IMR-90 (cell line): ENCODE data around the gene SPACA7. TPM values are rescaled to one million over a fixed set of nuclear protein-coding genes. Genes with fewer than 3 reads are reported as not detected.

Source experiments
- ATAC-seq: fragments of 200-7000 bp; cut with Tn5 transposase; 2 replicates; pipeline ENCODE4 v1.9.1; 2020; ENCODE audit warnings: low read depth, mild to moderate bottlenecking, moderate library complexity
- BruUV-seq: library from RNA; stranded (reverse); fragments of 400-500 nt; replicated peaks from 2 replicates; lab custom pipeline; 2021; lab: Mats Ljungman, UMichigan
- CTCF ChIA-PET: fragments of 300-600 bp; formaldehyde crosslinking; extraction: SDS; loops from one replicate; lab custom pipeline; 2021; ENCODE audit warnings: antibody characterized with exemption; lab: Yijun Ruan, JAX
- POLR2A ChIA-PET: fragments of 300-600 bp; sonication (Branson Sonifier 250); formaldehyde crosslinking; loops from one replicate; lab custom pipeline; 2022; ENCODE audit warnings: antibody characterized with exemption; ENCODE audit not compliant: unreplicated experiment; lab: Charles Lee
- DNase-seq: peaks from one replicate; pipeline ENCODE4 v3.0.0; 2013
- H2AFZ ChIP-seq: replicated peaks from 2 replicates; pipeline ENCODE3; 2013; ENCODE audit warnings: low read length, mild to moderate bottlenecking; ENCODE audit not compliant: poor library complexity
- H2AK5ac ChIP-seq: 2 replicates; pipeline ENCODE4 v1.6.1; 2013; ENCODE audit warnings: low read depth, low read length, inconsistent platforms
- H2AK9ac ChIP-seq: replicated peaks from 2 replicates; pipeline ENCODE3; 2013; ENCODE audit warnings: mild to moderate bottlenecking, low read depth, low read length, moderate library complexity; ENCODE audit not compliant: poor library complexity
- H2BK120ac ChIP-seq: 2 replicates; pipeline ENCODE4 v1.6.1; 2013; ENCODE audit warnings: low read depth, low read length, inconsistent platforms
- H2BK15ac ChIP-seq: 3 replicates; pipeline ENCODE4 v1.6.1; 2013; ENCODE audit warnings: low read depth, low read length, inconsistent platforms
- H2BK20ac ChIP-seq: 2 replicates; pipeline ENCODE4 v1.6.1; 2013; ENCODE audit warnings: low read depth, mild to moderate bottlenecking, inconsistent platforms, low read length, moderate library complexity
- H2BK5ac ChIP-seq: 2 replicates; pipeline ENCODE4 v1.6.1; 2013; ENCODE audit warnings: mild to moderate bottlenecking, low read depth, low read length, inconsistent platforms; ENCODE audit not compliant: poor library complexity, severe bottlenecking
- H3K14ac ChIP-seq: replicated peaks from 2 replicates; pipeline ENCODE4 v1.6.1; 2013; ENCODE audit warnings: low read depth, low read length, inconsistent platforms
- H3K18ac ChIP-seq: 2 replicates; pipeline ENCODE4 v1.6.1; 2013; ENCODE audit warnings: low read depth, low read length, control low read depth
- H3K23ac ChIP-seq: 2 replicates; pipeline ENCODE4 v1.6.1; 2013; ENCODE audit warnings: low read depth, low read length, inconsistent platforms
- H3K27ac ChIP-seq: 2 replicates; pipeline ENCODE4 v1.5.1; 2013; ENCODE audit warnings: mild to moderate bottlenecking, control low read depth, low read length; ENCODE audit not compliant: insufficient read depth
- H3K27me3 ChIP-seq: 2 replicates; pipeline ENCODE4 v1.6.1; 2013; ENCODE audit warnings: low read length; ENCODE audit not compliant: control insufficient read depth, insufficient read depth
- H3K36me3 ChIP-seq: 2 replicates; pipeline ENCODE4 v1.6.1; 2013; ENCODE audit warnings: low read length, mixed read lengths; ENCODE audit not compliant: control insufficient read depth, insufficient read depth
- H3K4ac ChIP-seq: 2 replicates; pipeline ENCODE4 v1.6.1; 2013; ENCODE audit warnings: low read depth, low read length, inconsistent platforms
- H3K4me1 ChIP-seq: 2 replicates; pipeline ENCODE4 v1.6.1; 2013; ENCODE audit warnings: low read length, mixed read lengths; ENCODE audit not compliant: control insufficient read depth, insufficient read depth
- H3K4me2 ChIP-seq: 2 replicates; pipeline ENCODE4 v1.6.1; 2013; ENCODE audit warnings: low read depth, mild to moderate bottlenecking, control low read depth, low read length, moderate library complexity
- H3K4me3 ChIP-seq: 2 replicates; pipeline ENCODE4 v1.5.1; 2013; ENCODE audit warnings: low read depth, mild to moderate bottlenecking, control low read depth, low read length, moderate library complexity; ENCODE audit not compliant: insufficient read depth
- H3K56ac ChIP-seq: 2 replicates; pipeline ENCODE4 v1.6.1; 2013; ENCODE audit warnings: low read length, inconsistent platforms; ENCODE audit not compliant: insufficient read depth; ENCODE audit errors: extremely low read depth
- H3K79me1 ChIP-seq, 2 experiments: 2 replicates each; pipeline ENCODE4 v1.6.1; 2013; ENCODE audit warnings: low read length in 2 of 2, inconsistent platforms in 1 of 2, low read depth in 1 of 2
- H3K9ac ChIP-seq: 2 replicates; pipeline ENCODE4 v1.6.1; 2013; ENCODE audit warnings: low read depth, low read length, control low read depth
- H3K9me1 ChIP-seq: 2 replicates; pipeline ENCODE4 v1.6.1; 2013; ENCODE audit warnings: low read length, inconsistent platforms; ENCODE audit not compliant: insufficient read depth
- H3K9me3 ChIP-seq: 2 replicates; pipeline ENCODE4 v1.6.1; 2013; ENCODE audit warnings: low read length; ENCODE audit not compliant: control insufficient read depth, insufficient read depth
- H4K20me1 ChIP-seq: 2 replicates; pipeline ENCODE4 v1.6.1; 2013; ENCODE audit warnings: low read length, inconsistent platforms; ENCODE audit not compliant: insufficient read depth
- H4K5ac ChIP-seq: 2 replicates; pipeline ENCODE4 v1.6.1; 2013; ENCODE audit warnings: mild to moderate bottlenecking, low read depth, low read length, control low read depth
- H4K8ac ChIP-seq, 2 experiments: 2 replicates each; pipeline ENCODE4 v1.6.1; 2013; ENCODE audit warnings: low read depth in 2 of 2, low read length in 2 of 2, control low read depth in 1 of 2, inconsistent platforms in 1 of 2
- H4K91ac ChIP-seq: 2 replicates; pipeline ENCODE4 v1.6.1; 2013; ENCODE audit warnings: low read depth, low read length, inconsistent platforms; ENCODE audit not compliant: insufficient read depth
- BHLHE40 ChIP-seq: fragments of 150-350 bp; IDR thresholded peaks from 2 replicates; pipeline ENCODE4 v1.6.1; 2016; ENCODE audit warnings: mild to moderate bottlenecking, low read depth, low read length
- CEBPB ChIP-seq: IDR thresholded peaks from 2 replicates; pipeline ENCODE4 v1.6.1; 2012; ENCODE audit warnings: low read depth, low read length, improper control_type of control experiment
- CHD1 ChIP-seq: IDR thresholded peaks from 2 replicates; pipeline ENCODE4 v1.6.1; 2012; ENCODE audit warnings: low read depth, low read length, improper control_type of control experiment
- FOS ChIP-seq: fragments of 150-350 bp; IDR thresholded peaks from 2 replicates; pipeline ENCODE4 v1.6.1; 2016; ENCODE audit warnings: low read depth, low read length
- MAFK ChIP-seq: IDR thresholded peaks from 2 replicates; pipeline ENCODE4 v1.6.1; 2012; ENCODE audit warnings: low read depth, low read length, improper control_type of control experiment
- MAZ ChIP-seq: IDR thresholded peaks from 2 replicates; pipeline ENCODE4 v1.6.1; 2012; ENCODE audit warnings: low read depth, mild to moderate bottlenecking, low read length, improper control_type of control experiment, moderate library complexity, borderline replicate concordance
- MXI1 ChIP-seq: IDR thresholded peaks from 2 replicates; pipeline ENCODE4 v1.6.1; 2012; ENCODE audit warnings: low read depth, mild to moderate bottlenecking, low read length, moderate library complexity, borderline replicate concordance
- NFE2L2 ChIP-seq: fragments of 150-350 bp; IDR thresholded peaks from 2 replicates; pipeline ENCODE4 v1.6.1; 2016; ENCODE audit warnings: low read depth, mild to moderate bottlenecking, low read length
- POLR2A ChIP-seq: IDR thresholded peaks from 2 replicates; pipeline ENCODE4 v1.6.1; 2012; ENCODE audit warnings: mild to moderate bottlenecking, low read depth, low read length
- RAD21 ChIP-seq: IDR thresholded peaks from 2 replicates; pipeline ENCODE4 v1.6.1; 2012; ENCODE audit warnings: low read length, improper control_type of control experiment
- RCOR1 ChIP-seq: IDR thresholded peaks from 2 replicates; pipeline ENCODE4 v1.6.1; 2012; ENCODE audit warnings: mild to moderate bottlenecking, low read length, improper control_type of control experiment; ENCODE audit not compliant: insufficient replicate concordance
- RFX5 ChIP-seq: IDR thresholded peaks from 2 replicates; pipeline ENCODE4 v1.8.0; 2012; ENCODE audit warnings: low read depth, mild to moderate bottlenecking, low read length, moderate library complexity
- SMC3 ChIP-seq: fragments of 150-350 bp; IDR thresholded peaks from 2 replicates; pipeline ENCODE4 v1.6.1; 2016; ENCODE audit warnings: low read depth, mild to moderate bottlenecking, antibody characterized with exemption, low read length, moderate library complexity
- WGBS, 2 experiments: methylation state at CpG; one replicate each; pipeline versions ENCODE4 v1.1.5 to v1.1.7; 2013; ENCODE audit warnings: missing lambda C conversion rate in 2 of 2; ENCODE audit not compliant: insufficient read length in 1 of 2; ENCODE audit errors: extremely low coverage in 2 of 2; 5-methylcytosine and 5-hydroxymethylcytosine counted together
- dilution Hi-C: fragments of 300-500 bp; cut with HindIII; formaldehyde crosslinking; loops from one replicate; pipeline ENCODE4 v1.14.3; 2018; ENCODE audit warnings: low sequenced_read_pairs; ENCODE audit not compliant: unreplicated experiment
- in situ Hi-C: fragments of 300-500 bp; cut with MboI; formaldehyde crosslinking; loops from 3 replicates; pipeline ENCODE4 v1.14.3; 2019; ENCODE audit warnings: low sequenced_read_pairs, inconsistent platforms, mixed read lengths
- intact Hi-C: fragments of 100-400 bp; cut with micrococcal nuclease; formaldehyde crosslinking; loops from 2 replicates; pipeline ENCODE4 v1.10.0; 2022
- polyA plus RNA-seq, 3 experiments: library from polyadenylated mRNA; depleted of rRNA; stranded (reverse); fragments of >200 nt; gene quantifications; 2 replicates each; pipeline ENCODE4 v1.2.3, GENCODE V29; 2012; ENCODE audit warnings: low replicate concordance in 1 of 3
- total RNA-seq: library from RNA; depleted of rRNA; stranded (reverse); fragments of >200 nt; gene quantifications from 2 replicates; pipeline ENCODE4 v1.2.3, GENCODE V29; 2012
- TF ChIP-seq, protein P1 (sequence below): conservative IDR thresholded peaks from 2 replicates; pipeline ENCODE4 v1.5.1; 2012; ENCODE audit warnings: mild to moderate bottlenecking, low read depth, low read length, improper control_type of control experiment
- TF ChIP-seq, protein P2 (sequence below): fragments of 150-350 bp; IDR thresholded peaks from 2 replicates; pipeline ENCODE4 v1.6.1; 2016; ENCODE audit warnings: low read depth, mild to moderate bottlenecking, low read length, moderate library complexity, borderline replicate concordance
- TF ChIP-seq, protein P3 (sequence below): fragments of 150-350 bp; IDR thresholded peaks from 2 replicates; pipeline ENCODE4 v1.6.1; 2017; ENCODE audit warnings: mild to moderate bottlenecking, antibody characterized with exemption, low read length, low read depth

The SPACA7 gene
- total and polyA plus RNA-seq, 2 of the 4 experiments (the other 2 are of a cell fraction), result not detected

DNA sequence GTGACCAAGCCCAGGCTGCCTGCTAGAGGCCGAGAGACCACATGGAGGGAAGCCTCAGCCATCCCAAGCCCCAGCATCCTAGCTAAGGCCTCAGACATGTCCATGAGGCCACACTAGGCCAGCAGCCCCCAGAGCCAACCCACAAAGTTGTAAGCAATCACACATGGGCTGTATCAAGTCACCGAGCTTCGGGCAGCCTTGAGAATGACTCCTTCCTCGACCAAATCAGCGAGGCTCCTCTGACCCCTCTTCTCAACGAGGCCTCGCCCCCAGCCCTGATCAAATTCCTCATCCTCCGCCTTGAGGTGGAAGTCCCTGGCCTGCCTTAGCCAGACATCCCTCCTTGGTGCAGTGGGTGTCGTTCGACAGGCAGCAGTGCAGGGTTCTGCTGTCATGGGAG is 1.9 kb upstream of the SPACA7 start:
- Histone ChIP-seq H3K4me1 (no peaks in the 10 kb centered on the region), H2AK9ac (no peak overlapping the region), H3K9me1 (no peaks in the 10 kb centered on the region), H4K5ac (no peak overlapping the region), H4K20me1 (no peaks in the 10 kb centered on the region), H3K9me3 (peaks cover 27% of the 10 kb centered on the region), H3K56ac (no peak overlapping the region), H3K4ac (no peak overlapping the region), H3K18ac (no peak overlapping the region), H3K79me1 (no peaks in the 10 kb centered on the region), H3K9ac (no peak overlapping the region), H2AFZ (no peak overlapping the region), H2AK5ac (no peak overlapping the region), H3K27me3 (no peaks in the 10 kb centered on the region), H2BK20ac (no peak overlapping the region), H3K27ac (no peak overlapping the region), H2BK5ac (no peak overlapping the region), H4K91ac (no peak overlapping the region), H2BK120ac (no peak overlapping the region), H3K4me2 (no peak overlapping the region), H2BK15ac (no peak overlapping the region), H3K14ac (no peak overlapping the region), H4K8ac (no peak overlapping the region), H3K36me3 (no peaks in the 10 kb centered on the region), H3K23ac (no peak overlapping the region), H3K4me3 (no peak overlapping the region)
- CTCF ChIA-PET, result no interaction called here
- in situ Hi-C loops (no loop called here), dilution Hi-C loops (no loop called here), intact Hi-C loops (no loop called here)
- no peak for TF ChIP-seq POLR2A
- TF ChIP-seq RFX5, result no peak
- no peak for TF ChIP-seq MXI1
- TF ChIP-seq, protein P1, sequence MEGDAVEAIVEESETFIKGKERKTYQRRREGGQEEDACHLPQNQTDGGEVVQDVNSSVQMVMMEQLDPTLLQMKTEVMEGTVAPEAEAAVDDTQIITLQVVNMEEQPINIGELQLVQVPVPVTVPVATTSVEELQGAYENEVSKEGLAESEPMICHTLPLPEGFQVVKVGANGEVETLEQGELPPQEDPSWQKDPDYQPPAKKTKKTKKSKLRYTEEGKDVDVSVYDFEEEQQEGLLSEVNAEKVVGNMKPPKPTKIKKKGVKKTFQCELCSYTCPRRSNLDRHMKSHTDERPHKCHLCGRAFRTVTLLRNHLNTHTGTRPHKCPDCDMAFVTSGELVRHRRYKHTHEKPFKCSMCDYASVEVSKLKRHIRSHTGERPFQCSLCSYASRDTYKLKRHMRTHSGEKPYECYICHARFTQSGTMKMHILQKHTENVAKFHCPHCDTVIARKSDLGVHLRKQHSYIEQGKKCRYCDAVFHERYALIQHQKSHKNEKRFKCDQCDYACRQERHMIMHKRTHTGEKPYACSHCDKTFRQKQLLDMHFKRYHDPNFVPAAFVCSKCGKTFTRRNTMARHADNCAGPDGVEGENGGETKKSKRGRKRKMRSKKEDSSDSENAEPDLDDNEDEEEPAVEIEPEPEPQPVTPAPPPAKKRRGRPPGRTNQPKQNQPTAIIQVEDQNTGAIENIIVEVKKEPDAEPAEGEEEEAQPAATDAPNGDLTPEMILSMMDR, result no peak
- no peak for TF ChIP-seq RAD21
- TF ChIP-seq FOS, result no peak
- TF ChIP-seq RCOR1, result no peak
- no peak for TF ChIP-seq NFE2L2
- TF ChIP-seq, protein P2, sequence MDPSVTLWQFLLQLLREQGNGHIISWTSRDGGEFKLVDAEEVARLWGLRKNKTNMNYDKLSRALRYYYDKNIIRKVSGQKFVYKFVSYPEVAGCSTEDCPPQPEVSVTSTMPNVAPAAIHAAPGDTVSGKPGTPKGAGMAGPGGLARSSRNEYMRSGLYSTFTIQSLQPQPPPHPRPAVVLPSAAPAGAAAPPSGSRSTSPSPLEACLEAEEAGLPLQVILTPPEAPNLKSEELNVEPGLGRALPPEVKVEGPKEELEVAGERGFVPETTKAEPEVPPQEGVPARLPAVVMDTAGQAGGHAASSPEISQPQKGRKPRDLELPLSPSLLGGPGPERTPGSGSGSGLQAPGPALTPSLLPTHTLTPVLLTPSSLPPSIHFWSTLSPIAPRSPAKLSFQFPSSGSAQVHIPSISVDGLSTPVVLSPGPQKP, result no peak
- no peak for TF ChIP-seq SMC3
- TF ChIP-seq MAZ, result no peak
- TF ChIP-seq BHLHE40, result no peak
- no peak for TF ChIP-seq CEBPB
- TF ChIP-seq MAFK, result no peak
- TF ChIP-seq, protein P3, sequence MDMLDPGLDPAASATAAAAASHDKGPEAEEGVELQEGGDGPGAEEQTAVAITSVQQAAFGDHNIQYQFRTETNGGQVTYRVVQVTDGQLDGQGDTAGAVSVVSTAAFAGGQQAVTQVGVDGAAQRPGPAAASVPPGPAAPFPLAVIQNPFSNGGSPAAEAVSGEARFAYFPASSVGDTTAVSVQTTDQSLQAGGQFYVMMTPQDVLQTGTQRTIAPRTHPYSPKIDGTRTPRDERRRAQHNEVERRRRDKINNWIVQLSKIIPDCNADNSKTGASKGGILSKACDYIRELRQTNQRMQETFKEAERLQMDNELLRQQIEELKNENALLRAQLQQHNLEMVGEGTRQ, result no peak
- no peak for TF ChIP-seq CHD1
- POLR2A ChIA-PET, result no interaction called here
- 30% methylated on average over 2 of the region's 10 CpGs; no CpG with 5 or more reads in 1 of the 2 experiments for WGBS, 2 experiments
- DNase-seq (no peak), ATAC-seq (no peak)
- BruUV-seq, result no TSS peak
